ENCODE measurements around the gene SHOX.

- no peak for TF ChIP-seq POLR2AphosphoS5 (IDR thresholded peaks at IDR 0.05)
- no peak for TF ChIP-seq EP300 (IDR thresholded peaks at IDR 0.05)
- no peak for TF ChIP-seq CTCF (IDR thresholded peaks at IDR 0.05)
- TF ChIP-seq POLR2A (IDR thresholded peaks at IDR 0.05) = no peak
Measured at GRCh38 chrX:640641-641040, 10.1 kb downstream of the SHOX start.

Data from sigmoid colon (tissue), 4 donors.